Inflammatory macrophage treated with lipopolysaccharide for 1 hour (primary cell): Measurements from ENCODE around the gene LOXHD1.

ENCODE experiments used
- DNase-seq, 2 donors: peaks; one replicate each; pipeline ENCODE4 v3.0.0-alpha.2; 2020 to 2022

LOXHD1 gene

DNA sequence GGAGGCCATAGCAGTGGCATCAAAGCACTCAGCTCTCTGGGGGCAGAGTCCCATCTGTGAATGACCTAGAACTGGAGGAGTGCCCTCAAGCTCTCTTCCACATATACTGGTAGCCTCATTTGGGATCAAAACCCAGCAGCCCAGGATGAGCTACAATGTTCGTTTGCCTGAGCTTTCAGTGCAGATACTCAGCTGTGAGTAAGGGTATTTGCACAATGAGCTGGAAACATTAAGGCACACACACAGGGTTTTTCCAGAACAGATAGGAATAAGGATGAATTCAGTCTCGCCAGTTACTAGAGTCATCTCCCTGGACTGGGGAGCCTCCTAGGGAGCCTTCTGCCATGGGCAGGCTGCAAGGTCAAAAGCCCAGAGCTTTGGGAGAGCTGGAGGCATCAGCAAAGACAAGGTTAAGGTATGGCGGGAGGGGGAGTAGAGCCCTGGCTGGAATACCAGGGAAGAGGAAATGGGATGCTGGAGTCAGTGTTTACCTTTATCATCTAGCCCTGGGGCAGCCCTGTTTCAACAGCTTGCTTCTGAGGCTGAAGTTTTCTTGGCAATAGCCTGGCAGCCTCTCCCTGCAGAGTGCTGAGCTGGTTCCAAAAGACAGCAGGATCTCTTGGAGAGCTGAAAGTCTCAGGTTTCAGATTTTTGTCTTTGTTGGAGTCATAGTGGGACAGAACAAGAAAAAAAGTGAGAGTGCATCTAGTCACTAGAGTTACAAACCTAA lies 187.7 kb downstream of the LOXHD1 start:
- DNase-seq = no peak

DNA sequence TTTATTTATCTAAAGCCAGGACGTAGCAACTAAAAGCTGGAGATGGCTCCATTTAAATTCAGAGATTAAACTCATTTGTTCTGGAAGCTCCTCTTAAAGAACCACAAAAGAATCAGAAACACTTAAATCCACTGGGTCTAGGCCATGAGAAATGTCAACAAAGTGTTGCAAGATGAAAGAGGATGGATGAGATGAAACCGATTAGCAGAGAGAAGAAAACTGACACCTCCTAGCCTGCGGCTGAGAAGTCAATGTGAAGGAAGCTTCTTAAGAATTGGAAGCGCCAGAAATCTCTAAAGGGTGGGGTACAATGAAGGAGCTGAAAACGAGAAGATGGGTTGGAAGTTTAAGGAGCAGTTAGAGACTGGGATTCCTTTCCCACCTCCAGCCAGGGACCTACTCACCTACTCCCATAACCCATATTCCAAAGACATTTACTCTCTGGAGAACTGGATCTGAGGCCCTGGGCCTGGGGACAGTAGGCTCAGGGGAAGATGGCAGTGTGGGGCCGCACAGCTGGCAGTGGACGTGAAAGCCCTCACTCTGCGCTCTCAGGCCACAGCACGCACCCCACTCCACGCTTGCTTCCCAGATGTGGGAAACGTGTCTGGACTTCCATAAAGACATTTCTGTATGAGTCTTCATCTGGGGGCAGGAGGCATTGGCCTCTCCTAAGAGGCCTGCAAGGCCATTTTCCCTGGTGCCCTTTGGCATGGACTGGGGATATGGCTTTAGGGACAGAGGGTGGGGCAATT lies 188.4 kb downstream of the LOXHD1 start:
- DNase-seq = no peak

DNA sequence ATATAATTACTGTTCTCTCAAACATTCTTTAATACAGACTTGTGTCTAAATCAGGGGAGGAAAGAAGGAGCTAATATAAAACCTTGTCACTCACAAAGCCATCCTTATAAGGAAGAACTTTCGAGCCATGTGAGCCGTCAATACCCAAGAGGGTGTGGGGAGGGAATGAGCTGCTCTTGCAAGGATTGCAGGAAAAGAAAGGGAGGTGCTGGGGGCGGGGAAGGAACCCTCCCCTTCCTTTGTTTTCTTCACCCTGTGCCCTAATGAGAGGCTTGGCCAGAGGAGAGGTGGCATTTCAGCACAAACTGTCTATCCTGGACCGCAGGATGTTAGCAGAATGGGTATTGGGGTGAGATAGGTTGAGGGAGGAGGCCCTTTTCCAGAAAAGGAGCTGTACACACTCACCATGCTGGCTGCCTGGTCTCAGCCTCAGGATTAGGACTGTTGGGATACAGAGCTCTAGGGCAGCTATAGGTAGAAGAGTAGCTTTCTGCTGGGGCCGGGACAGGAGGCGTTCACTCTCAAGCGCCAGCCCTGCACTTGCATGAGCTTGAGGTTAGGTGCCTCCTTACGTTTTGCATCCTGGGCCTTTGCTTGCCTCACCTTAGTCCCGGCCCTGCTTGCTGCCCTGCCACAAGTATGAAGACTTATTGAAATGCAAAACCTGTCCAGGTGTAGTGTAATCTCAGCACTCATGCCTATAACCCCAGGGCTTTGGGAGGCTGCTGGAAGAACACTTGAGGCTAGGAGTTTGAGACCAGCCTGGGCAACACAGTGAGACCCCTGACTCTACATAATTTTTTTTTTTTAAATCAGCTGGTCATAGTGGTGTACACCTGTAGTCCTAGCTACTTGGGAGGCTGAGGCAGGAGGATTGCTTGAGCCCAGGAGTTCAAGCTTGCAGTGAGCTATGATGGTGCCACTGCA lies 190.5 kb downstream of the LOXHD1 start:
- DNase-seq = no peak

DNA sequence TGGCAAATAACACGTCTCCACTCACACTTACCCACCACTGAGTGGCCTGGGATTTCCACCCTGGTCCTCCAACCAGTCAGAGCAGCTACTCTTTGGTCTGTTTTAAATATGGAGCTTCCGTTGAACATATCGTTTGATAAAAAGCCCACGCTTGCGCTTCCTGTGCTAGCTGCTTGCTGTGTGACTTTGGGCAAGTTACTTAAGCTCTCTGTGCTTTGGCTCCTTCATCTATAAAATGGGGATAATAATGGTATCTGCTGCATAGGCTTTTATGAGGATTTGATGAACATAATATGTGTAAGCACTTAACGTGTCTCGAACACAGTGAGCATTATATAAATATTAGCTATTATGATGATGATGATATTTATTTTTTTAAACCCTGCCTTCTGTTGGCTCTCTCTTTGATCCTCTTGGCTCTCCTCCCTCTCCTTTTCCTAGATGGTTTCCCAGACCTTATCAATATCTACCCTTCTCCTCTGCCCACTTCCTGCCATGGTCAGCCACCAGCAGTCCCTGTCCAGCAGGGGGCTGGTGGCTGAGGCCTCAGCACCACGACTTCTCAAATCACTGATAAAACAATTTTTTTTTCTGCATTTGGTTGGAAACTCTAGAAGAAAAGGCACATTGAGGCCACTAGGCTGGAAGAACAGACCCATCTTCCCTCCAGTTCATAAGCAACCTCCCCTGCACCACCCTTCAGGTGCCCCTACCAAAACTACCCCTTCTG lies 191.9 kb downstream of the LOXHD1 start:
- DNase-seq = no peak

DNA sequence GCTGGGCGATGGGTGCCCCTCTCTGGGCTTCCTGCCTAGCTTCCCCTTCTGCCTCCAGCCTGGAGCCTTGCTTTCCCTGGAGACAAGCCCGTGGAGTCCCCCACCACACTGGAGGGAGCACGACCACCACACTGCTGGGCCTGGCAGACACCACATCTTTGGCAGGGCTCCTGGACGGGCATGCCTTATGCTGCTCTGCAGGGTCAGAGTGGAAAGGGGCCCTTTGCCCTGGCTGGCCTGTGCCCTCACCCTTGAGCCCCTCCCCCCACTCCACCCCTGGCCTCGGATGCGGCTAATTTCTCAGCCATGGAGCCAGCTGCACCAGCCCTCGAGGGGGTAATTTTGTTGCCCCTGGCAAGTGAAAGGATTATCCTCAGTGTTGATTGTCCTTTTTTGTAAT lies 194.5 kb downstream of the LOXHD1 start:
- no peak for DNase-seq

DNA sequence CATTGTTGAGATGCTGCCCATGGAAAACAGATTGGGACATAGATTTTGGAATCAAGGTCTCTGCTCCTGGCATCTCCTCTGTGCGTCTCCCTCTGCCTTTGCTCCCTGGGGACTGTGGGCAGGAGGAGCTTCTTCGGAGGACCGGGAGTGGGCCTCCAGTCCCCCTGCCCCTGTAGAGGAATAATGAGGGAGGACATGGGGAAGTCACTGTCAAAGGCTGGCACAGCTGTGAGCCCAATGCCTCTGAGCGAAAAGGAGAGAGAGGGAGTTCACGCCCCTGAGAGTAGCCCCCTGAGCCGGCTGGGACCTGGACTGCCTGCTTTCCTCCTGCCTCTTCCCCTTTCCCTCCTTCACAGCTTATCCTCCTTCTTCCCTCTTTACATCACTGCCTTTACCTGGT lies 195.0 kb downstream of the LOXHD1 start:
- no peak for DNase-seq

DNA sequence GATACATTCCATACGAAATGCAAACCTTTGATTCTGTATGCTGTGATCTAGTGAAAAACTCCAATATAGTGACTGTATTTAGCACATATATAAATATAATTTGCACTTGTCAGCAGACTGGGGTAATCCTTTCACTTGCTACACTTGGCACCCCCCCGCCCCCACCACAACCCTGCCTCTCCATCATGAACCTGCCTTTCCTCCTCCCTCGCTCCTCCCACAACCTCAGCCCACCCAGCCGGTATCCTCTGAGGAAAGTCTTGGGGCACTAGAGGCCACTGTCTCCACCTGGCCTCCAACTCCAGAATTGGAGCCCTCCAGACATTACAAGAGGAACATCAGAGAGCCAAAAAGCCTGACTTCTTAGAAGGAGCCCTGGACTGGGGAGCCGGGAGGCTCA lies 196.3 kb downstream of the LOXHD1 start:
- DNase-seq = no peak

DNA sequence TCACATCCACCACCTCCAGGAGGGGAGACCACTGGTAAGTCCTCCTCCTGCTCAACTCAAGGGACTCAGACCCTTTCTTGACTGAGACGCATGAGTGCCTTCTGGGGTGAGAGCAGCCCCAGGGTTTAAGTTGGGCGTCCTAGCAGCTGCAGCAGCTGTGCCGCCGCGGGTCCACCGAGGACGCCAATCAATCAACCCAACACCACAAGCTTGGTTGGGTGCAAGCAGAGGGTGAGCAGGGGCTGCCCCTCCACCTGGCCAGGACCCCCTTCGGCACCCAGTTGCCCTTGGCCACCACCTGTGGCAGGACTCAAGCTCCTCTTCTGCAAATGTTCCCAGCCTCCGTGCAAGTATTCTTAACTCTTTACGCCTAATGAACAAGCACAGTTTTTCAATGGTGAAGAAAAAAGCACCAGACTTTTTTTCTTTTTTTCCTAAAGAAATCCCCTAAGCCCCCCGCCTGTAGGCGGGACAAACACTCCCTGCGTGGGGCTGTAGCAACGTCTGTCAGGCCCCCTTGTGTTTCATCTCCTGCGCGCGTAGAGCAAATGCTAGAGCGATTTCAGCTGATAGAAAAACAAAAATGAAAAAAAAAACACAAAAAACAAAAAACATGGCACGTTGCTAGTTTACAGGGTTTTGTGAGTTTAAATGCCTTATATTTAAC lies 197.1 kb downstream of the LOXHD1 start:
- DNase-seq = no peak

DNA sequence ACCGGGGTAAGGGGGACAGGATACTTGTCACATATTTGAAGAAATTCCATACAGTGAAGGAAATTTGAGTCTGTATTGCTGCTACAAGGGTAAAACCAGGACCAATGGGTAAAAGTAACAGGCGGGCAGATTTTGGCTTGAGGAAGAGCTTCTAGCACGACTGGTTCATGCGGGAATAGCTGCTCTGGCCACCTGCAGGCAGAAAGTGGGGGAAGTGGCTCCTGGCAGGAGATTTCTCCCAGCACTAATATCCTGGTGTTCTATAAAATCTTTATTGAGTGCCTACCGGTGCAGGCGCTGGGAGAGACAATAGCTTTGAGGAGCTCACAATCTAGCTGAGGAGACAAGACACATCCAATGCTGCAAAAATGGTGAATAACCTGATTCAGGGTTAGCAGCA lies 198.5 kb downstream of the LOXHD1 start:
- DNase-seq = no peak

DNA sequence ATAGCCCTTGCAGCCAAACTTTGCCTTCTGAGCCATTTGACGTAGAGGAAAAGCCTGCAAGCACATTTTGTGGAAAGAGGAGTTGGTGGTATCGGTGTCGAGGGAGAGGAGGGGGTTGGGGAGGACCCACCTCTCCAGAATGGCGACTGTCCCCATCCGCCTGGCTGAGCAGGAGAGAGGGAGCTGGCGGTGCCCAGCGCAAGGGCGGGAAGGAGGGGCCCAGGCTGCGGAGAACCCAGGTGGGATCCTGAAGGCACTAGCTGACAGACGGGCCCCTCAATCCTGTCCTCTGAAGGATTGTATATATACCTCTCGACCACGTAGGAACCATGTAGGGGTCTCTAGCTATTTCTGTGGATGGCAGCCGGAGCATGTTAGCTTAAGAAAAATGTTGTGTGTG lies 200.3 kb downstream of the LOXHD1 start:
- no peak for DNase-seq

DNA sequence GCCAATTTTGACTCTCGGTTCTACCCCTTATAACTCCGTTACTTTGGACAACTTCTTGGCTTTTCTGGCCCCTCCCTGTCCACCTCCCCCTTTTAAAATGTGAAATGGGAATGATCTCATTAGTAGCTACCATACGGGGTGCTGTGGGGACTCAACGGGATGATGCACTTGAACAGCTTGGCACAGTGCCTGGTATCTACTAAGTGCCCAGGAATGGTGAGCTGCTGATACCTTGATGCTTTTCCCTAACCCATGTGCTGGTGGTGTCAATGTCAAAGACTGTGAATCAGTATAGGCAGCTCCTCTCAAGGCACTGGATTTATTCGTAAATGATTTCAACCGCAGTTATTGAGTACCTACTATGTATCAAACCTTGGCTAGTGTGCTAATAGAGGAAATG lies 204.2 kb downstream of the LOXHD1 start:
- DNase-seq = no peak

DNA sequence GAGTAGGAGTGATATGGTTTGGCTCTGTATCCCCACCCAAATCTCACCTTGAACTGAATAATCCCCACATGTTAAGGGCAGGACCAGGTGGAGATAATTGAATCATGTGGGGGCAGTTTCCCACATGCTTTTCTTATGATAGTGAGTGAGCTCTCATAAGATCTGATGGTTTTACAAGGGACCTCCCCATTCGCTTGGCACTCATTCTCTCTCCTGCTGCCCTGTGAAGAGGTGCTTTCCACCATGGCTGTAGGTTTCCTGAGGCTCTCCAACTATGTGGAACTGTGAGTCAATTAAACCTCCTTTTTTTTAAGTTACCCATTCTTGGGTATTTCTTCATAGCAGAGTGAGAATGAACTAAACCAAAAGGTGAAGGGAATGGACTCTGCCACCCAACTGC lies 207.5 kb downstream of the LOXHD1 start:
- no peak for DNase-seq

DNA sequence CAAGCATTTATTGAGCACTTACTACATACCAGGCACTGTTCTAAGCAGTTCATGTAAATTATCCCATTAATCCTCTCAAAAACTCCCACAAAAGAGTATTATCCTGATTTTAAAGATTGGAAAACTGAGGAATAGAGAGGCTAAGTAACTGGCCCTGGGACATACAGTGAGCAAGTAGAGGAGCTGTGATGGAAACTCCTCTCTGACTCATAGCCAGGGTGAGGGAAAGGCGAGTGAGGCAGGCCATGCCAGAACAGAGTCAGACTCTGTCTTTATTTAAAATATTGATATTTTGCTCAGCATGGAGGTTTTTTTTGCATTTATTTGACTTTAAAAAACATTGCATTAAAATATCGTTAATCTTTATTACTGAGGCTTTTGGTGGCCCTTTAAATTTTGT lies 208.0 kb downstream of the LOXHD1 start:
- no peak for DNase-seq

DNA sequence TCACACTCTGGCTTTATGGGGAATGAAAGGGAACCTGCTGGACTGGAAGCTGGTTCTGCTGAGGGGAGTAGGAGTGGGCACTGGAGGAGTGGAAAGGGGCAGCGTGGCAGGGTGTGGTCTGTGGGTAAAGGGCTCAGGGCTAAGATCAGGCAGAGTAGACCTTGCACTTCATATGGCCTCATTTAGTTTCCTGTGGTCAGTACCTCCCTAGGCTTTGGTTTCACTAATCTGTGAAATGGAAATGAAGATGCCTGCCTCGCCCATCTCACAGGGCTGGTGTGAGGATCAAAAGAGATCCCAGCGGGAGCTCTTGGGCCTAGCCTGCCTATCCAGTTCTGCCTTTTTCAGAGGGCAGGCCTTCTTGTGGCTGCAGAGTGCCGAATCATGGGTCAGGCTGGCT lies 208.7 kb downstream of the LOXHD1 start:
- DNase-seq = no peak

DNA sequence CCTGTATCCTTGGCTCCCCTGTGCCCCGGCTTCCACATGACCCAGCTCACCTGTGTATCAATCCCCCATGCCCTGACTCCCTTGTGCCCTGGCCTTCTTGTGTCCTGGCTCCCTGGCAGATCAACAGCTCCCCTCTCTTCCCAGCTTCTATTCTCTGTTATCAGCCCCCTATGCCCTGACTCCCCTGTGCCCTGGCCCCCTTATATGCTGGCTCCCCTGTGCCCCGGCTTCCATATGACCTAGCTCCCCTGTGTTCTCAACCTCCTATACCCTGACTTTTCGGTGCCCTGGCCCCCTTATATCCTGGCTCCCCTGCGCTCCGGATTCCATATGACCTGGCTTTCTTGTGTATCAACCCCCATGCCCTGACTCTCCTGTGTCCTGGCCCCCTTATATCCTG lies 209.2 kb downstream of the LOXHD1 start:
- no peak for DNase-seq

DNA sequence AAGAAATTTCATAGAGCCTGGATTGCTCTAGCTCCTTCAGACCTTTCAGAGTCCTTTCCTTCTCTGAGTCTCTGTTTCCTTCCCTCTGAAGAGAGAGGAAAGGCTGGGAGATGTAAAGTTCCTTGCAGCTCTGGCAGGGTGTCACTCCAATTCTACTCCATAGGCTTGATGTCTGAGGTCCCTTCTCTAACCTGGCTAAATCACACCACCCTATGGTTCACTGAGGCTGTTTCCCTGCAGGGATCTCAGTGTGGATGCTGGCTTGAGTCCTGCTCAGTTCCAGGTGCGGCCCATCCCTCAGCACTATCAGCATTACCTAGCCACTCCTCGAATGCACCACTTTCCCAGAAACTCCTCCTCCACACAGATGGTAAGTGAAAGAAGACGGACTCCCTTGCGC lies 209.7 kb downstream of the LOXHD1 start:
- DNase-seq = no peak

DNA sequence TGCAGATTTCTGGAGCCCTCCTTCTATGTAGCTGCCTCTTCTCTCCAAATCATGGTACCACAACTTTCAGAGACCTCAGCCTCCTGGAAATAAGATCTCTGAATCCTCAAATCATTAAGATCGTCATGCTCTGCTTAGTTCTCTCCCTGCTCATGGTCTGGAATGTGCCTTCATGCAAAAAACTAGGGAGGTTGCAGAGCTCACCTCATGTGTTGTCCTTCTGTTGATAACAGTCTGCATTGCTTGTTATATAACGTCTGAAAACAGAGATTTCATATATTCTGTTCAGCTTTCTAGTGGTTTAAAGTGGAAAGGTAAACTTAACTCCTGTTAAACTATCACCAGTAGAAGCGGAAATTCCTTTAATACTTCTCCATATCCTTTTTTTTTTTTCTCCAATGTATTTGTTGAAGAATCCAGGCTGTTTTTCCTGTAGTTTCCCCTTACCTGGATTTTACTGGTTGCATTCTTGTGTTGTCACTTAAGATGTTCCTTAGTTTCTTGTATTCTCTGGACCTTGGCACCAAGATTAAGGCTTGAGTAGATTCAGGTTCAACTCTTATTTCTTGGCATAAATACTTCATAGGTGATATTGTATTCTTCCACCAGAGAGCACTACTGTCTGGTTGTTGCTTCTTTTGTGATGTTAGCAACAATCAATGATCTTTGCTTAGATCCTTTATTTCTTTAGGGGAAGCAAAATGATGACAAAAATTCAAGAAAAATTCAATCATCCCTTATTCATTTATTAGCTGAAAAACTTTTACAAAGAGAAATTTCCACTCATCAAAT lies 211.3 kb downstream of the LOXHD1 start:
- DNase-seq = no peak

DNA sequence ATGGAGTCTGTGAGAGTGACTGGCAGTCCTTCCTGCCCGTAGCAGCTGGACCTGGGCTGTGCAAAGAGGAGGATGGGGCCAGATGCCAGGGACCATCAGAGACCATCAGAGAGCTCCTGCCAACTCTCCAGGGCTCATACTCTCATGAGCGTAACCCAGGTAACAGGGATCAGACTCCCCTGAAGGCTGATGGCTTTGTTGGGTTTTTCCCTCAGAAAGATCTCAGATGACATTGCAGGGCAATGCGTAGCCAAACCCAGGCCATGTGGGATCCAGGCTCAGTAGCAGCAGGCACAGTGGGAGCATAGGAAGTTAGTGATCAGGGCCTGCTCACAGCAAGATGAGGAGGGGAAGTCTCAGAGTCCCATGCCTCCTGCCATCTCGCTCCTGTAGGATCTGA lies 218.0 kb downstream of the LOXHD1 start:
- no peak for DNase-seq

DNA sequence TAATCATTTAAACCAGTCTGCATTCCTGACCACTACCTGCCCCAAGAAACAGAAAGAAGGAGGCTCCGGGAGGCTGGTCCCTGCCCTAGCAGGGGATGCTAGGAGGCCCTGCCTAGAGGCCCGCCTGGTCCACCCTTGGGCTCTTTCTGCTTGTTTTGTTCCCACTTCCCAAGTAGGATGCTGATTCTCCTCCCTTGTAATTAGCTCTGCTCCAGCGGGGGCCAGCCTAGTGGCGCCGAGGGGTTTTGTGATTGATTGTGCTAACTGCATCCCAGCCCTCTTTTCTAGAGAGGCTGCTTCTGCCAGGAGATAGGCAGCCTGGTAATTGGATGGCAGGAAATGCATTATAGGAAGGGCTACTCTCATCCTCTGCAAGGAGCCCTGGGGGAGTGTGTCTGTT lies 220.0 kb downstream of the LOXHD1 start:
- DNase-seq = no peak

DNA sequence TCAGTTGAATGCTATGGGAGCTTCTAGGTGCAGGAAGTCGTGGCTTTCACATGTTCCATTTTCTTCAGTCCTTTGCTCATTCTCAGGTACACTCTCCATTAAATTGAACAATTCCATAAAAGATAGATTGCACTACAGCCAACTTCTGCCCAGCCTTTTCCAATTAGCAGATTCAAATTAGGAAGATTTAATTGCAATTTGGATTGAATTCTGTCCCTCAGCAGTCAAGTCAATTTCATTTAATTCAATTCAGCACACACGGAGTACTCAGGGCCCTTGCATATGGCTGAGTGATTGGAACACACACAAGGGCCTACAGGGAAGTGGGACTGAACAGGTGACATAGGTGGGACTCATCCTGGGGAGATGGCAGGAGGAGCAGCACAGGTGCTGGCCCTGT lies 220.4 kb downstream of the LOXHD1 start:
- no peak for DNase-seq

DNA sequence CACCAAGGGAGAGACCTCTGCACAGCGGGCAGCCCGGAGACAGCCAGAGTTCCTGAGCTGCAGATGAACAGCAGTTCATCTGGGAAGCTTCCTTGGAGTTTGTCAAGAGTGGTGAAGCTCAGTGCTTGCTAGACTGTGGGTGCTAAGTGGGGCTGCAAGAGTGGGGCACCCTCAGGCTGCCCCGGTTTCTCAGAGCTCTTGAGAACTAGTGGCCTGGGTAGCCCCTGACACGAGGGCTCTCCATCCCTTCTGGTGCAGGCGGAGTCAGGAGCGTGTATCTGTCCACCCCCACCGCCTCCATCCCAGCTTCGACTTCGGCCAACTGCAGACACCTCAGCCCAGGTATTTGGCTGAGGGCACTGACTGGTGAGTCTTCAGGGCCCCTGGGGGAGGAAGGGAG lies 222.0 kb downstream of the LOXHD1 start:
- no peak for DNase-seq

DNA sequence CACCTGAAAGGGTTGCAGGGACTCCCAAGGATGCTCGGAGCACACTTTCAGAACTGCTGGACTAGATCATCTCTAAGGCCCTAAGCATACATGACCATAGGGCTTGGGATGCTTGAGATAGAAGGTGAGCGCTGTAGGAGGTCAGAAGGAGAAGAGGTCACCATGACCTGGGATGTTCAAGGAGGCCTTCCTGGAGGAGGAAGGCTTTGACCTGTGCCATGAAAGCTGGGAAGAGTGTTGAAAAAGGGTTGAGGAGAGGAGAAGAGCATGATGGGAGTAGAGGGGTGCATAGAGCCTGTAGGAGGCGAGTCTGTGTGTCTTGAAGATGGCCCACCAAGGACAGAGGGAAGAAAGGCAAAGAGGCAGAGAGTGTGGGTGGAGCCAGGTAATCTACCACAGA lies 222.4 kb downstream of the LOXHD1 start:
- DNase-seq = no peak
